Lung (tissue), 12 donors: ENCODE results near the gene FBXL13. TPM values are rescaled to one million over a fixed set of nuclear protein-coding genes. Genes with fewer than 3 reads are reported as not detected.
"Not testable (repeated sequence)": the region's sequence is repeated elsewhere in the genome, so short reads cannot be mapped to it uniquely, and the experiment has no call there.

Source experiments
- ATAC-seq: fragments of 200-7000 bp; cut with Tn5 transposase; one replicate; pipeline ENCODE4 v1.9.1; 2020; ENCODE audit warnings: moderate number of reproducible peaks; ENCODE audit not compliant: insufficient read depth, low FRiP score
- DNase-seq, 3 donors: peaks; one replicate each; pipeline ENCODE4 v3.0.0-alpha.2; 2013 to 2017
- H3K27ac ChIP-seq, 2 donors: one replicate each; pipeline ENCODE4 v1.5.1; 2013; ENCODE audit warnings: mild to moderate bottlenecking in 2 of 2, moderate library complexity in 2 of 2, control low read depth in 1 of 2, inconsistent platforms in 1 of 2, low read depth in 1 of 2, low read length in 1 of 2
- H3K27me3 ChIP-seq, 3 donors: one replicate each; pipeline ENCODE4 v1.5.1; 2013; ENCODE audit warnings: low read length in 2 of 3; ENCODE audit not compliant: control insufficient read depth in 3 of 3, insufficient read depth in 3 of 3
- H3K36me3 ChIP-seq, 4 donors: one replicate each; pipeline ENCODE4 v1.5.1; 2013; ENCODE audit warnings: low read length in 4 of 4, mild to moderate bottlenecking in 1 of 4, moderate library complexity in 1 of 4; ENCODE audit not compliant: control insufficient read depth in 4 of 4, insufficient read depth in 4 of 4
- H3K4me1 ChIP-seq, 5 donors: one replicate each; pipeline ENCODE4 v1.5.1; 2013; ENCODE audit warnings: low read length in 5 of 5, mild to moderate bottlenecking in 2 of 5, moderate library complexity in 1 of 5; ENCODE audit not compliant: control insufficient read depth in 5 of 5, insufficient read depth in 5 of 5
- H3K4me3 ChIP-seq: one replicate; pipeline ENCODE4 v1.5.1; 2013; ENCODE audit warnings: mild to moderate bottlenecking, control low read depth, moderate library complexity
- H3K9ac ChIP-seq, 2 donors: one replicate each; pipeline ENCODE4 v1.5.1; 2013; ENCODE audit warnings: low read length in 2 of 2, control low read depth in 1 of 2; ENCODE audit not compliant: insufficient read depth in 1 of 2
- H3K9me3 ChIP-seq, 4 donors: one replicate each; pipeline ENCODE4 v1.5.1; 2013; ENCODE audit warnings: low read length in 3 of 4, mild to moderate bottlenecking in 1 of 4, moderate library complexity in 1 of 4; ENCODE audit not compliant: control insufficient read depth in 4 of 4, insufficient read depth in 3 of 4
- WGBS, 2 donors: extraction: QIAGEN DNeasy Blood & Tissue Kit; methylation state at CpG; one replicate each; pipeline ENCODE4 v1.1.7; 2013; 5-methylcytosine and 5-hydroxymethylcytosine counted together
- polyA plus RNA-seq, 2 donors: library from polyadenylated mRNA; stranded (reverse); fragments of 200-250 nt; gene quantifications; one replicate each; pipeline ENCODE4 v1.2.1, GENCODE V29; 2013
- total RNA-seq, 2 donors: library from RNA; depleted of rRNA in 1 of 2; stranded (reverse); fragments of >200 nt in 1 of 2; gene quantifications; one replicate each; pipeline ENCODE4 v1.2.1, GENCODE V29; 2014 to 2021
- TF ChIP-seq, protein P1 (sequence below): IDR thresholded peaks from 2 replicates; pipeline ENCODE4 v1.5.1; 2012; ENCODE audit warnings: mild to moderate bottlenecking; ENCODE audit errors: control extremely low read depth, extremely low read depth
- donor health status: control.
- donor health status: control.
- donor health status: Bipolar disorder and iron deficiency.
- donor health status: healthy.
- donor health status: DM: yes; HTN: yes; CAD: no.

The FBXL13 gene
- total and polyA plus RNA-seq, 4 donors, result 0.61 to 12.3 (median 3.7) TPM

DNA sequence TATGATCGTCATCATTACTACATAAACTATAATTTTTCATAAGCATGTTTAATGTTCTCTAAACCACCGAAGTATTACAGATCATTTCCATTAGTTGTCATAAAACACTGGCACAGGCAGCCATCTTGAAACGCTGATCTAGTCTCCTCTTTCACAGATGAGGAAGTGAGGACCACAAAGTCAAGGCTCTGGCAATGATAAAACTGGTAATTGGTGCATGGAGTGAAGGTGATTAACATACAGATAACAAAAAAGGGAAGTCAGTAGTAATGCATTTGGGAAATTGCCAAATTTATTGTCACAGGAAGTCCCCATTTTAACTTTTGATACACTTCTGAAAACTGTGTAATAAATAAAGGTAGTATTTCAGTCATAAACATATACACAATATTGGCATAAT lies 49.3 kb downstream of the FBXL13 start:
- whole genome bisulfite sequencing, 2 donors, result 46 to 58% methylated on average over 3 of the region's 3 CpGs
- no peak for DNase-seq

DNA sequence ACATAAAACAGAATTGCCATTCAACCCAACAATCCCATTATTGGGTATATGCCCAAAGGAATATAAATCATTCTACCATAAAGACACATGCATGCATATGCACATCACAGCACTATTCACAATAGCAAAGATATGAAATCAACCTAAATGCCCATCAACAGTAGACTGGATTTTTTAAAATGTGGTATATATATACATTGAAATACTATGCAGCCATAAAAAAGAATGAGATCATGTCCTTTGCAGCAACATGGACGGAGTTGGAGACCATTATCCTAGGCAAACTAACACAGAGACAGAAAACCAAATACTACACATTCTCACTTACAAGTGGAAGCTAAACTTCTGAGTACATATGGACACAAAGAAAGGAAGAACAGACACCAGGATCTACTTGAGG lies 51.0 kb downstream of the FBXL13 start:
- not testable (repeated sequence) for H3K9ac ChIP-seq, H3K9me3 ChIP-seq, H3K4me1 ChIP-seq, DNase-seq, H3K4me3 ChIP-seq, H3K27me3 ChIP-seq, H3K36me3 ChIP-seq, ATAC-seq, H3K27ac ChIP-seq
- 96 to 100% methylated on average over 1 of the region's 1 CpG for WGBS, 2 donors

More for the DNA sequence above, 49.3 kb downstream of the FBXL13 start:
- Histone ChIP-seq H3K27me3 (no peaks in the 10 kb centered on the region), H3K4me3 (no peak overlapping the region), H3K36me3 (no peaks in the 10 kb centered on the region), H3K4me1 (no peaks in the 10 kb centered on the region), H3K27ac (no peak overlapping the region), H3K9ac (no peak overlapping the region), H3K9me3 (no peaks in the 10 kb centered on the region)
- TF ChIP-seq, protein P1, sequence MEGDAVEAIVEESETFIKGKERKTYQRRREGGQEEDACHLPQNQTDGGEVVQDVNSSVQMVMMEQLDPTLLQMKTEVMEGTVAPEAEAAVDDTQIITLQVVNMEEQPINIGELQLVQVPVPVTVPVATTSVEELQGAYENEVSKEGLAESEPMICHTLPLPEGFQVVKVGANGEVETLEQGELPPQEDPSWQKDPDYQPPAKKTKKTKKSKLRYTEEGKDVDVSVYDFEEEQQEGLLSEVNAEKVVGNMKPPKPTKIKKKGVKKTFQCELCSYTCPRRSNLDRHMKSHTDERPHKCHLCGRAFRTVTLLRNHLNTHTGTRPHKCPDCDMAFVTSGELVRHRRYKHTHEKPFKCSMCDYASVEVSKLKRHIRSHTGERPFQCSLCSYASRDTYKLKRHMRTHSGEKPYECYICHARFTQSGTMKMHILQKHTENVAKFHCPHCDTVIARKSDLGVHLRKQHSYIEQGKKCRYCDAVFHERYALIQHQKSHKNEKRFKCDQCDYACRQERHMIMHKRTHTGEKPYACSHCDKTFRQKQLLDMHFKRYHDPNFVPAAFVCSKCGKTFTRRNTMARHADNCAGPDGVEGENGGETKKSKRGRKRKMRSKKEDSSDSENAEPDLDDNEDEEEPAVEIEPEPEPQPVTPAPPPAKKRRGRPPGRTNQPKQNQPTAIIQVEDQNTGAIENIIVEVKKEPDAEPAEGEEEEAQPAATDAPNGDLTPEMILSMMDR, result no peak
- no peak for ATAC-seq

DNA sequence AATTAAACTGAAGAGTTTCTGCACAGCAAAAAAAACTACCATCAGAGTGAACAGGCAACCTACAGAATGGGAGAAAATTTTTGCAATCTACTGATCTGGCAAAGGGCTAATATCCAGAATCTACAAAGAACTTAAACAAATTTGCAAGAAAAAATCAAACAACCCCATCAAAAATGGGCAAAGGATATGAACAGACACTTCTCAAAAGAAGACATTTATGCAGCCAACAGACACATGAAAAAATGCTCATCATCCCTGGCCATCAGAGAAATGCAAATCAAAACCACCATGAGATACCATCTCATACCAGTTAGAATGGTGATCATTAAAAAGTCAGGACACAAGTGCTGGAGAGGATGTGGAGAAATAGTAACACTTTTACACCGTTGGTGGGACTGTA lies 53.1 kb downstream of the FBXL13 start:
- H3K9me3 ChIP-seq, ATAC-seq, H3K36me3 ChIP-seq, H3K27me3 ChIP-seq, H3K4me1 ChIP-seq, H3K9ac ChIP-seq, H3K4me3 ChIP-seq, DNase-seq, H3K27ac ChIP-seq: not testable (repeated sequence)
- WGBS, 2 donors, result 98 to 100% methylated on average over 1 of the region's 1 CpG

DNA sequence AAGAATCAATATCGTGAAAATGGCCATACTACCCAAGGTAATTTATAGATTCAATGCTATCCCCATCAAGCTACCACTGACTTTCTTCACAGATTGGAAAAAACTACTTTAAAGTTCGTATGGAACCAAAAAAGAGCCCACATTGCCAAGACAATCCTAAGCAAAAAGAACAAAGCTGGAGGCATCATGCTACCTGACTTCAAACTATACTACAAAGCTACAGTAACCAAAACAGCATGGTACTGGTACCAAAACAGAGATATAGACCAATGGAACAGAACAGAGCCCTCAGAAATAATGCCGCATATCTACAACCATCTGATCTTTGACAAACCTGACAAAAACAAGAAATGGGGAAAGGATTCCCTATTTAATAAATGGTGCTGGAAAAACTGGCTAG lies 53.7 kb downstream of the FBXL13 start:
- H3K4me1 ChIP-seq, H3K27me3 ChIP-seq, DNase-seq, H3K4me3 ChIP-seq, ATAC-seq, H3K27ac ChIP-seq, H3K36me3 ChIP-seq, H3K9ac ChIP-seq, H3K9me3 ChIP-seq: not testable (repeated sequence)
- 88 to 95% methylated on average over 2 of the region's 3 CpGs for WGBS, 2 donors

DNA sequence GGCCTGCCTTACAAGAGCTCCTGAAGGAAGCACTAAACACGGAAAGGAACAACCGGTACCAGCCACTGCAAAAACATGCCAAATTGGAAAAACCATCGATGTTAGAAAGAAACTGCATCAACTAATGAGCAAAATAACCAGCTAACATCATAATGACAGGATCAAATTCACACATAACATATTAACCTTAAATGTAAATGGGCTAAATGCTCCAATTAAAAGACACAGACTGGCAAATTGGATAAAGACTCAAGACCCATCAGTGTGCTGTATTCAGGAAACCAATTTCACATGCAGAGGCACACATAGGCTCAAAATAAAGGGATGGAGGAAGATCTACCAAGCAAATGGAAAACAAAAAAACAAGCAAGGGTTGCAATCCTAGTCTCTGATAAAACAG lies 56.3 kb downstream of the FBXL13 start:
- H3K27ac ChIP-seq, ATAC-seq, H3K9ac ChIP-seq, H3K27me3 ChIP-seq, H3K9me3 ChIP-seq, H3K4me1 ChIP-seq, H3K4me3 ChIP-seq, H3K36me3 ChIP-seq, DNase-seq: not testable (repeated sequence)
- 97 to 98% methylated on average over 3 of the region's 3 CpGs for WGBS, 2 donors
